IPS DF 19.7 (cell line): ENCODE measurements around the gene TP53AIP1.

Experiments used
- DNase-seq: peaks from one replicate; pipeline ENCODE4 v3.0.0-alpha.2; 2013; ENCODE audit warnings: low read depth, low spot score

Gene TP53AIP1

GRCh38 chr11:128942817-128943427 lies at the start of gene TP53AIP1:
Gene TP53AIP1, minus strand, starts transcription at chr11:128942871. Its CDS starts 5,053 bp downstream, at chr11:128937818.
- no peak for DNase-seq

GRCh38 chr11:128988242-128988970 lies 45.7 kb upstream of the TP53AIP1 start:
- no peak for DNase-seq

- DNase-seq: no peak
Measured at GRCh38 chr11:128985880-128986279, 43.2 kb upstream of the TP53AIP1 start.

- DNase-seq: no peak
Measured at GRCh38 chr11:128983023-128983422, 40.4 kb upstream of the TP53AIP1 start.

GRCh38 chr11:128981254-128981653 lies 38.6 kb upstream of the TP53AIP1 start:
- DNase-seq: no peak

GRCh38 chr11:128970598-128971190 lies 28.0 kb upstream of the TP53AIP1 start:
- no peak for DNase-seq

- no peak for DNase-seq
Measured at GRCh38 chr11:128968916-128969315, 26.2 kb upstream of the TP53AIP1 start.

- no peak for DNase-seq
Measured at GRCh38 chr11:128967578-128967977, 24.9 kb upstream of the TP53AIP1 start.

GRCh38 chr11:128965485-128965884 lies 22.8 kb upstream of the TP53AIP1 start:
- no peak for DNase-seq

GRCh38 chr11:128964463-128964930 lies 21.8 kb upstream of the TP53AIP1 start:
- DNase-seq: no peak

- DNase-seq: no peak
Measured at GRCh38 chr11:128963744-128964325, 21.2 kb upstream of the TP53AIP1 start.

GRCh38 chr11:128962896-128963295 lies 20.2 kb upstream of the TP53AIP1 start:
- no peak for DNase-seq

GRCh38 chr11:128961645-128962044 lies 19.0 kb upstream of the TP53AIP1 start:
- DNase-seq: no peak

GRCh38 chr11:128957202-128957482 lies 14.5 kb upstream of the TP53AIP1 start:
- DNase-seq: no peak

GRCh38 chr11:128956401-128957201 lies 13.9 kb upstream of the TP53AIP1 start:
- DNase-seq: peak; percentile 45

- no peak for DNase-seq
Measured at GRCh38 chr11:128955636-128956035, 13.0 kb upstream of the TP53AIP1 start.

- no peak for DNase-seq
Measured at GRCh38 chr11:128953151-128953550, 10.5 kb upstream of the TP53AIP1 start.

- DNase-seq: no peak
Measured at GRCh38 chr11:128949791-128950454, 7.3 kb upstream of the TP53AIP1 start.

- DNase-seq: no peak
Measured at GRCh38 chr11:128948583-128948982, 5.9 kb upstream of the TP53AIP1 start.

- no peak for DNase-seq
Measured at GRCh38 chr11:128947773-128948172, 5.1 kb upstream of the TP53AIP1 start.

- DNase-seq: no peak
Measured at GRCh38 chr11:128946648-128947047, 4.0 kb upstream of the TP53AIP1 start.
